NCI-H526 (cell line): ENCODE results near the gene KCNIP4.

Experiments
- DNase-seq, 2 experiments: peaks; one replicate each; lab custom pipeline; 2025; lab: John Stamatoyannopoulos, UW

Gene KCNIP4

GRCh38 chr4:21848021-21848420 is 100.6 kb downstream of the KCNIP4 start:
- no peak for DNase-seq

- DNase-seq, result no peak
Measured at GRCh38 chr4:21845663-21846062, 102.9 kb downstream of the KCNIP4 start.

GRCh38 chr4:21835712-21836111 is 112.9 kb downstream of the KCNIP4 start:
- no peak for DNase-seq

- no peak for DNase-seq
Measured at GRCh38 chr4:21830272-21830671, 118.3 kb downstream of the KCNIP4 start.

GRCh38 chr4:21827575-21827974 is 121.0 kb downstream of the KCNIP4 start:
- DNase-seq, result no peak

- DNase-seq, result no peak
Measured at GRCh38 chr4:21826071-21826470, 122.5 kb downstream of the KCNIP4 start.

GRCh38 chr4:21819086-21819485 is 129.5 kb downstream of the KCNIP4 start:
- no peak for DNase-seq

- DNase-seq, result no peak
Measured at GRCh38 chr4:21815651-21816377, 132.8 kb downstream of the KCNIP4 start.

GRCh38 chr4:21811565-21811964 is 137.0 kb downstream of the KCNIP4 start:
- DNase-seq, result no peak

- DNase-seq, result no peak
Measured at GRCh38 chr4:21806991-21807390, 141.6 kb downstream of the KCNIP4 start.

GRCh38 chr4:21802406-21802805 is 146.2 kb downstream of the KCNIP4 start:
- DNase-seq, result no peak

- no peak for DNase-seq
Measured at GRCh38 chr4:21801661-21802385, 146.7 kb downstream of the KCNIP4 start.

GRCh38 chr4:21795091-21795490 is 153.5 kb downstream of the KCNIP4 start:
- no peak for DNase-seq

GRCh38 chr4:21792736-21793135 is 155.8 kb downstream of the KCNIP4 start:
- no peak for DNase-seq

GRCh38 chr4:21790438-21791029 is 158.0 kb downstream of the KCNIP4 start:
- DNase-seq, result peak; percentile 3 to 56

- DNase-seq, result no peak
Measured at GRCh38 chr4:21780148-21780547, 168.4 kb downstream of the KCNIP4 start.

GRCh38 chr4:21778702-21779101 is 169.9 kb downstream of the KCNIP4 start:
- DNase-seq, result no peak

- no peak for DNase-seq
Measured at GRCh38 chr4:21775703-21776102, 172.9 kb downstream of the KCNIP4 start.

- DNase-seq, result no peak
Measured at GRCh38 chr4:21769404-21770147, 179.0 kb downstream of the KCNIP4 start.

- peak; percentile 25 to 60 for DNase-seq
Measured at GRCh38 chr4:21768349-21769310, 179.9 kb downstream of the KCNIP4 start.

GRCh38 chr4:21765810-21766407 is 182.7 kb downstream of the KCNIP4 start:
- peak; percentile 54 to 64 for DNase-seq
